DMS153 (cell line): ENCODE data around the gene GRID1.

Experiments used
- DNase-seq: peaks from one replicate; lab custom pipeline; 2025; lab: John Stamatoyannopoulos, UW

Gene GRID1

DNA sequence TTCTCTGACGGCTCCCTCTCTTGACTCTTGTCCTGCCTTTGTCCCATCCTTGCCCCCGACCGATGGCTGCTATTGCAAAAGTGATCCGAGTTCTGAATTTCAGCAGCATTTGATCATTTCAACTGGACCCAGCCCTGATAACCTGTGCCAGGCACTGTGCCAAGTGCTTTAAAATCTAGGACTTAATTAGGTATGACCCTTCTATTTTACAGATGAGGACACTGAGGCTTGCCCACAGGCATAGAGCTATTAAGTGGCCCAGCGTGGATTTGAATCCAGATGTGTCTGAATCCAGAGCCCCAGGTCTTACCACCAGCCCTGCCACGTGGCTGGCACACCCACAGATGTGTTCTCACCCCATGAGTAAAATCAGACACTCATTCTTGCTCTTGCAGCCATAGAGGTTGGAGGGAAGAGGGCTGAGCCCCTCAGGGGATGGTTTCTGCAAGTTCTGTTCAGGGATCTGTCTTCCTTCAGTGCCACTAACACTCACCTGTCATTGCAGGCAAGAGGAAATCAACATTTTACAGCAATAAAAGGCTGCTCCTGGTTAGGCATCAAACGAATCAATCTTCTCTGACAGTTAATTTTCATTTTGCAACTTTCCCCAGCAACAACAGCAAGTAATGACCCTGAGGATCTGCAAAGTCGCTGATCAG, 101.2 kb downstream of the GRID1 start:
- no peak for DNase-seq

DNA sequence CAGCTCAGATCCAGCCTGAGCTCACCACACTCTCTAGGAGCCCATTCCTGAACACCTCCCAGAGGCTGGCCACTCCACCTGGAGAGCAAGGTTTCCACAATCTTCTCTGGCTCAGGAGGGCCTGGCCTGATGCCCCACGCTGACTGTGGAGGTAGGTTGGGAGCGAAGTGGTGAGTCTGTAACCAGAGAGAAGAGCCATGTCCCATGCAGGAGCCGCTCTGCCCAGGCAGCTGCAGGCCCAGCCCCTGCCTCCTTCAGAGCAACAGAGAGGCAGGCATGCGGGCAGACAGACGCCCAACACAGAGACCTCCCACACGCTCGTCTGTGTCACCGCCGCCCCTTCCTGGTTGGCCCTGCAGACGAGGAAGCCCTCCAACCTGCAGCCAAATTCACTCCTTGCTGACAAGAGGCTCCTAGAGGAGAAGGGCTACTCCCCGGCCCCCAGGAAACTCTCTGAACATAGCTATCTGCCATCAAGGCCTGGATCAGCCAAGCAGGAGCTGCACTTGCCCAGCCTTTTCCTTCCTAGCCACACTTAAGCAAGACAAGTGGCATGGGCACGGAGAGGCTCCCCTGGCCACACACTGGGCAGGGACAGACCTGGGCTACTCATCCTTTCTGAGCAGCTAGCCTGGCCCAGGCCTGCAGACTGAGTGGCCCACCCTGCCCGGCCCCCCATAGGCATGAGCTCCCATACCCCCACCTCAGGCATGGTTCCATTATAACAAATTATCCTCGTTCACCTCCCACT, 101.9 kb downstream of the GRID1 start:
- DNase-seq, result no peak

- no peak for DNase-seq
Observed at GRCh38 chr10:86263907-86264306, 102.7 kb downstream of the GRID1 start.

GRCh38 chr10:86263209-86263608, 103.4 kb downstream of the GRID1 start:
- no peak for DNase-seq

- DNase-seq, result no peak
Observed at GRCh38 chr10:86262688-86263181, 103.9 kb downstream of the GRID1 start.

GRCh38 chr10:86261941-86262687, 104.5 kb downstream of the GRID1 start:
- peak; percentile 77 for DNase-seq

DNA sequence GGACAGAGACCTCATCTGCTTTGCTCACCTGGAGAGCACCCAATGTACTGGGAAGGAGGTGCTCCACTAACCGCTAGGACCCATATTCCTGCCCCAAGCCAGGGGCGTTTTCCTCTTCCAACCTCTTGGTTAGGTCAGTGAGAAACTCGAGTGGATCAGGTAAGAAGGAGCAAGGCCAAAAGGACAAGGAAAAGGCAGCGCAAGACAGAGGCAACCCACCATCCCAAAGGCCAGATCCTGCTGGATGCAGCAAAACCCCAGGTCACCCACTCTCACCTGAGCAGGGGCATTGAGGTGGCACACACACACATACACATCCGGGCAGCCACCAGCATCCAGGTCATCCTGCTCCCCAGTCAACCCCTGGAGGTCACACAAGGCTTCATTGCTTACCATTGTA, 105.1 kb downstream of the GRID1 start:
- DNase-seq, result no peak

GRCh38 chr10:86260564-86260963, 106.0 kb downstream of the GRID1 start:
- DNase-seq, result peak; percentile 32

DNA sequence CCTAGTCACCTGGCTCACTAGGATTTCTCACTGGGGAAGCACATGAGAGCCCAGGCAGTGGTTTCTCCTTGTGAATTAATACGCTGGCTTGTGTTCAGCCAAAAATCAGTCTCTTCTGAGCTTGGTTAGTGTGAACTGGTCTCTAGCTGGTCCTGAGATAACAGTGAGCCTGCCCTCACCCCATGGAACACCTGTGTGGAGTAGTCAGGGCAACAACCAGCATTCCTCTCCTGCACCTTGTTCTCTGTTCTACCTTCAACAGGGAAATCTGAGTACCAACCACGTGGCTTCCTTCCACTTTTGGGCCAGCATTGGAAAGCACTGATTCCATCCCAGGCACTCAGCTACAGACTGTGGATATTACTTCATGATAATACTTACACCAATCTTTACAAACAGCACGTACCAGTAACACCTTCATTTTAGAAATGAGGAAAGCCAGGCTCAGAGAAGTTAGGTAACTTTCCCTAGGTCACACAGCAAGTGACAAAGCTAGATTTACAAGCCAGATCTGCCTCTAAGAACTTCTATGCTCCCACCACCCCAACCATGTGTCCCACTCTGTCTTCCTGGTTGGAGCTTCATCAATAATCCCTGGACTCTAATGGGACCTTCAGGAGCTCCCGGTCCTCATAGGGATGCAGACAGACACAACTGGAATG, 106.6 kb downstream of the GRID1 start:
- DNase-seq, result no peak

GRCh38 chr10:86258941-86259340, 107.7 kb downstream of the GRID1 start:
- no peak for DNase-seq

DNA sequence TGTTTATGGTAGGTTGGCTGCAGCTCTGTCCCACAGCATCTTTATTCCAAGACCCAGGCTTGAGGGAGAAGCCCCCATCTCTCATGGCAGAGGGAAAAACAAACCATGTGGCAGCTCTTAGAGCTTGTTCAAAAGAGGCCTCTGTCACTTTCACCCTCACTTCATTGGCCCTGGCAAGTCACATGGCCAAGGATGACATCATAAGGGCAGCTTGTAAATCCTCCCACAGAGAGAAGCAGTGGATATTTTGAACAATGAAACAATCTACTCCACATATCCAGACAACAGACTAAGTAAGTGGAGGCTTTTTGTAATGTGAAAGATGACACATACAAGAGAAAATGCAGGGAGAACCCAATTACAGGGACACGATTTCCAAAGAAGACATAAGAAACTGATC, 108.1 kb downstream of the GRID1 start:
- no peak for DNase-seq

- no peak for DNase-seq
Observed at GRCh38 chr10:86257683-86258082, 108.9 kb downstream of the GRID1 start.

GRCh38 chr10:86256690-86257315, 109.8 kb downstream of the GRID1 start:
- DNase-seq, result no peak

DNA sequence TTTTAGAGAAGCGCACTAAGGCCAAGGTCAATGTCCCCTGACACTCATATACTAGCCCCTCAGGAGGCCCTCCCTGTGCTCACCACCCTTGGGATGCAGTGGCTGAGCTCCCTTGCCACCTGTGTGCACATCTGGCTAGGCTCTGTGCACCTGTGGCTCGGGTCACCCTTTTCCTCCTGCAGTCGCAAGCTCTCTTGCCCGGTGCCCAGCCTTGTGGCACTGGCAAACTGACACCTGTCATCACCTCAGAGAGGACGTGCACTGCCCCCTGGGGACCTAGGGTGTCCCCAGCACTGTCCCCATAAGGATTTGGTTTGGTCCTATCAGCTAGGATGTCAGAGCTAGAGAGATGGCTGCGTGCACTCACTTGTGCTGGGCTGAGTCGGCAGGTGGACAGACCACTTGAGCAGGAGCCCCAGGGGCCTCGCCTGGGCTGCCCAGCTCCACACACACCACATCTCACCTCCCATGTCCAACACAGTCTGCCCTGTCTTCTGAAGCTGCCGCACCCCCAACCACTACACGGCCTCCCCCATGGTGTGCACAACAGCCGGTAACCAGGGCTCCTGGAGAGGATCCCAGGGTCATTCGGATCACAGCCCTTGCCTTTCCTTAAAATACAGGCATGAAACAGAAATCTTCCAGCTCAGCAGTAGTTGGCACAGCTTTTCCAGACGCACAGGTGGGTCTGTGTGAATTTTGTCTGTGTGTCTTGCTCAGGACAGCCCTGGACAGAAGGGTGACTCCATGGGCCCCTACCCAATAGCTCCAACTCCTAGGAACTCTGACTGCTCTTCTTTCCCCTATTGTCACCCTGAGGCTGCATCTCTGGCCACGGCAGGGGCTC, 111.0 kb downstream of the GRID1 start:
- DNase-seq, result no peak

DNA sequence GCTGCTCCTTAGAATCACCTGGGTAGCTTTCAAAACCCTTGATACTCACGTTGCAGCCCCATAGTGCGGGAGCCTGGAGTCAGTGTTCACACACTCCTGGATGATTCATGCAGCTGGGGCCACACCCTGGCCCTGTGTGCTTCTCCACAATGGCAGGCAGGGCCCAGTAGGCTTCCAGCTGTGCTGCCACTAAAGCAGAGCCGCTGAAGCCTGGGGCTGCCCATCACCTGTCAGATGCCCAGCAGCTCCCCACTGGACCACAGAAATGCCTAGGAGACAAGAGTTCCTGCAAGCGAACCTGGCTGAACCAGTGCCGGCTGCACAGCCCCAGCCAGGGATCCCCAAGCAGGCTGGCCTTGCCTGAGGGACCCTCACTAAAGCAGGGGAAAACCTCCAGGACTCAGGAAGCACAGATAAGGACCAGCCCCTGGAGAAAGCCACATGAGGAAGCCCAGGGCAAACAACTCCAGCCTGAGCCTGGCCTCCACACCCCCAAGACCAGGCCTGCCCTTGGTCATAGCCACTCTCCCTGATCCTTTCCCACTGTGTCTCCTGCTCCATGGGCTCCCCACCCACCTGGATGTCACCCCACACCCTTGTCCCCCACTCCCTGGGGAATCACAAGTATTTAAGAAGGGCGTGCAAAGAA, 111.9 kb downstream of the GRID1 start:
- DNase-seq, result peak; percentile 67

GRCh38 chr10:86254081-86254480, 112.5 kb downstream of the GRID1 start:
- DNase-seq, result no peak

DNA sequence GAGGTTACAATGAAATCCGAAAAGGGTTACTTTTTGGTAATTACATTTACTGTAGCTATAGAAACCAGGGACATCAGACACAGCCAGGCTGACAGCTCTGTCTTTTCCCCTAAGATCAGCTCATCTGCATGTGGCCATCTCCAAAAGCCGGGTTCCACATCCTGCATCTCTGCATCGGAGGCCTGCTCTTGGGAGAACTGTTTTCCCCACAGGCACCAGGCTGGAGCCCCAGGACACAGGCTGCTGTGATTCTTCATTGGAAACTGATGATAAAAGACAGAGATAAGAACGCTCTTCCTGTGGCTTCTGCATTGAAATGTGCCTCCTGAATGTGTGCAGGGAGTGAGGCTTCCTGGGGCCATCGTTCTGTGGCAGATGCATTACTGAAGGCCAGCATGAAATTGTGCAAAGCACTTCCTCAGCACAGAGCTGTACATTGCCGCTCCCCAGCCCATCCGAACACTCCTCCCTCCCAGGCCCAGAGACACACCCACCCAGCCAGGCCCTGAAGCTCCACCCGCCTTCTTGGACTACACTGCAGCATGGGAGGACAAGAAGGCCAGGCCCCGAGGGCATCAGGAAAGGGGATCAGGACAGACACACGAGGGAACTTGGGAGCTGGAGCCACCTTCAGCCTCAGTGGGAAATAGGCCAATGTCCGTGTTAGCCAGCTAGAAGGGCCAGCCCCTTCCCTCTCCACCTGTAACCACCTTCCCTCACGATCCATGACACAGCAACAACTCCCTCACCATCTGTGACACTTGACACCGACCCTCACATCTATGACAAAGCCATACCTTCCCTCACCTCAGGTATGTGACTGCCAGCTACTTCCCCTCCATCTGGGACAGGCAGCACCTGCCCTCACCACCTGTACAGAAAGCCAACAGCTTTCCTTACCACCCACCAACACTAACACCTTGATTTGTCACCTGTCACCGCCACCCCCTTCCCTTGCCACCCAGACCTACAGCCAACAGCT, 113.2 kb downstream of the GRID1 start:
- peak; percentile 42 for DNase-seq

GRCh38 chr10:86252556-86252955, 114.0 kb downstream of the GRID1 start:
- DNase-seq, result no peak

GRCh38 chr10:86252079-86252478, 114.5 kb downstream of the GRID1 start:
- no peak for DNase-seq
